H1 (cell line): ENCODE measurements around the gene BLTP1. TPM values are rescaled to one million over a fixed set of nuclear protein-coding genes. Genes with fewer than 3 reads are reported as not detected.

Experiments
- CTCF ChIA-PET: fragments of 300-600 bp; sonication (Branson Sonifier 250); formaldehyde crosslinking; loops from one replicate; lab custom pipeline; 2021; ENCODE audit not compliant: partially characterized antibody; lab: Charles Lee
- POLR2A ChIA-PET: fragments of 300-600 bp; sonication (Branson Sonifier 250); formaldehyde crosslinking; loops from one replicate; lab custom pipeline; 2021; ENCODE audit warnings: inconsistent platforms; ENCODE audit not compliant: partially characterized antibody; lab: Charles Lee
- DNase-seq, 2 experiments: peaks; one replicate each; pipeline versions ENCODE4 v3.0.0 to v3.0.0-alpha.2; 2010 to 2022; ENCODE audit warnings: low spot score in 2 of 2, low read depth in 1 of 2, mixed read lengths in 1 of 2
- FAIRE-seq: peaks from 2 replicates; lab custom pipeline; 2011; peaks lifted over from hg19 to GRCh38; lab: Jason Lieb, UNC
- H2AFZ ChIP-seq: 2 replicates; pipeline ENCODE4 v1.8.1; 2012; ENCODE audit warnings: low read length, inconsistent platforms
- H2AK5ac ChIP-seq: 2 replicates; pipeline ENCODE4 v1.6.1; 2013; ENCODE audit warnings: low read depth, low read length
- H2BK120ac ChIP-seq: replicated peaks from 2 replicates; pipeline ENCODE3; 2013; ENCODE audit warnings: low read depth, low read length, inconsistent platforms
- H2BK12ac ChIP-seq: 2 replicates; pipeline ENCODE4 v1.6.1; 2013; ENCODE audit warnings: low read depth, low read length
- H2BK15ac ChIP-seq: 2 replicates; pipeline ENCODE4 v1.6.1; 2013; ENCODE audit warnings: low read length
- H2BK20ac ChIP-seq: 2 replicates; pipeline ENCODE4 v1.6.1; 2013; ENCODE audit warnings: low read length
- H2BK5ac ChIP-seq: 2 replicates; pipeline ENCODE4 v1.6.1; 2013; ENCODE audit warnings: low read depth, low read length
- H3K14ac ChIP-seq: 2 replicates; pipeline ENCODE4 v1.6.1; 2013; ENCODE audit warnings: inconsistent platforms; ENCODE audit not compliant: insufficient read length
- H3K18ac ChIP-seq: 2 replicates; pipeline ENCODE4 v1.6.1; 2013; ENCODE audit warnings: low read length; ENCODE audit errors: extremely low read depth
- H3K23ac ChIP-seq: 2 replicates; pipeline ENCODE4 v1.6.1; 2013; ENCODE audit warnings: inconsistent platforms; ENCODE audit not compliant: insufficient read length
- H3K23me2 ChIP-seq: 2 replicates; pipeline ENCODE4 v1.6.1; 2013; ENCODE audit warnings: low read depth, low read length
- H3K27ac ChIP-seq: 2 replicates; pipeline ENCODE4 v1.6.1; 2011; ENCODE audit warnings: low read depth, low read length, inconsistent platforms
- H3K27me3 ChIP-seq, 4 experiments: replicated peaks in 1 of 4; 1 replicate in 1 of 4; 2 replicates in 3 of 4; pipeline versions ENCODE4 v1.6.1 to v1.8.1; 2011 to 2013; ENCODE audit warnings: low read length in 3 of 4, mild to moderate bottlenecking in 3 of 4, inconsistent platforms in 2 of 4, mixed read lengths in 2 of 4, moderate library complexity in 1 of 4; ENCODE audit not compliant: control insufficient read depth in 3 of 4, insufficient read depth in 3 of 4; ENCODE audit errors: extremely low read depth in 1 of 4
- H3K36me3 ChIP-seq, 4 experiments: 2 replicates each; pipeline versions ENCODE4 v1.6.1 to v1.8.1; 2011 to 2013; ENCODE audit warnings: mild to moderate bottlenecking in 4 of 4, low read length in 3 of 4, moderate library complexity in 2 of 4, control low read depth in 1 of 4, inconsistent platforms in 1 of 4; ENCODE audit not compliant: insufficient read depth in 4 of 4, control insufficient read depth in 2 of 4
- H3K4ac ChIP-seq: replicated peaks from 2 replicates; pipeline ENCODE3; 2013; ENCODE audit warnings: low read length, low read depth, mixed read lengths, inconsistent platforms; ENCODE audit not compliant: insufficient read length
- H3K4me1 ChIP-seq, 4 experiments: replicated peaks in 1 of 4; 1 replicate in 1 of 4; 2 replicates in 3 of 4; pipeline versions ENCODE4 v1.6.1 to v1.8.1; 2011 to 2013; ENCODE audit warnings: low read length in 3 of 4, inconsistent platforms in 2 of 4, mixed read lengths in 1 of 4; ENCODE audit not compliant: insufficient read depth in 4 of 4, control insufficient read depth in 3 of 4
- H3K4me2 ChIP-seq, 2 experiments: 2 replicates each; pipeline versions ENCODE4 v1.6.1 to v1.8.1; 2011 to 2013; ENCODE audit warnings: low read depth in 2 of 2, low read length in 2 of 2, control low read depth in 1 of 2, inconsistent platforms in 1 of 2, mild to moderate bottlenecking in 1 of 2; ENCODE audit not compliant: insufficient read depth in 1 of 2
- H3K4me3 ChIP-seq, 4 experiments: fragments of 200-600, 300-600 bp in 1 of 4; sonication (generic), shearing (Covaris generic), sonication (Bioruptor Twin) in 1 of 4; 2 replicates each; pipeline versions ENCODE4 v1.5.1 to v1.8.1; 2011 to 2016; ENCODE audit warnings: low read length in 4 of 4, low read depth in 3 of 4, control low read depth in 2 of 4, inconsistent platforms in 2 of 4, mild to moderate bottlenecking in 2 of 4, mixed read lengths in 1 of 4, moderate library complexity in 1 of 4; ENCODE audit not compliant: insufficient read depth in 2 of 4; ENCODE audit errors: extremely low read depth in 1 of 4
- H3K56ac ChIP-seq: replicated peaks from 2 replicates; pipeline ENCODE3; 2013; ENCODE audit warnings: low read depth, mild to moderate bottlenecking, mixed read lengths, low read length, inconsistent platforms; ENCODE audit not compliant: insufficient read length
- H3K79me1 ChIP-seq: 2 replicates; pipeline ENCODE4 v1.6.1; 2013; ENCODE audit warnings: low read depth, low read length, control low read depth
- H3K79me2 ChIP-seq, 2 experiments: 2 replicates each; pipeline versions ENCODE4 v1.6.1 to v1.8.1; 2012 to 2013; ENCODE audit warnings: low read length in 2 of 2, mild to moderate bottlenecking in 2 of 2, inconsistent platforms in 1 of 2; ENCODE audit not compliant: insufficient read depth in 2 of 2, control insufficient read depth in 1 of 2
- H3K9ac ChIP-seq, 4 experiments: replicated peaks in 1 of 4; 1 replicate in 1 of 4; 2 replicates in 3 of 4; pipeline versions ENCODE4 v1.6.1 to v1.8.1; 2011 to 2013; ENCODE audit warnings: low read depth in 3 of 4, low read length in 3 of 4, control low read depth in 2 of 4, mild to moderate bottlenecking in 2 of 4, moderate library complexity in 2 of 4, inconsistent platforms in 1 of 4; ENCODE audit errors: extremely low read depth in 1 of 4
- H3K9me3 ChIP-seq, 2 experiments: 2 replicates each; pipeline versions ENCODE4 v1.6.1 to v1.8.1; 2012 to 2013; ENCODE audit warnings: mild to moderate bottlenecking in 2 of 2, moderate library complexity in 2 of 2, control low read depth in 1 of 2, inconsistent platforms in 1 of 2, low read depth in 1 of 2, low read length in 1 of 2, mixed read lengths in 1 of 2; ENCODE audit not compliant: insufficient read depth in 2 of 2
- H4K20me1 ChIP-seq, 2 experiments: replicated peaks in 1 of 2; 2 replicates each; pipeline versions ENCODE3 to v1.8.1; 2011 to 2013; ENCODE audit warnings: inconsistent platforms in 2 of 2, low read length in 2 of 2, mild to moderate bottlenecking in 1 of 2; ENCODE audit not compliant: insufficient read depth in 2 of 2, control insufficient read depth in 1 of 2
- H4K5ac ChIP-seq: 2 replicates; pipeline ENCODE4 v1.6.1; 2013; ENCODE audit warnings: low read length, low read depth, mixed read lengths, inconsistent platforms; ENCODE audit not compliant: insufficient read length
- H4K8ac ChIP-seq: 2 replicates; pipeline ENCODE4 v1.8.0; 2013; ENCODE audit warnings: mild to moderate bottlenecking, moderate library complexity, low read length, inconsistent platforms; ENCODE audit not compliant: insufficient read depth; ENCODE audit errors: extremely low read depth
- H4K91ac ChIP-seq: replicated peaks from 2 replicates; pipeline ENCODE3; 2013; ENCODE audit warnings: low read length, mixed read lengths, inconsistent platforms; ENCODE audit not compliant: insufficient read length
- BCL11A ChIP-seq, 2 experiments: IDR thresholded peaks; one replicate each; pipeline ENCODE4 v1.6.1; 2011; ENCODE audit warnings: low read depth in 2 of 2, low read length in 2 of 2, mild to moderate bottlenecking in 2 of 2
- CBX5 ChIP-seq: fragments of 300-800, 300-1000 bp; sonication (generic); IDR thresholded peaks from 2 replicates; pipeline ENCODE4 v1.7.1; 2016; ENCODE audit warnings: antibody characterized with exemption, low read length, low read depth
- CBX8 ChIP-seq: fragments of 300-800, 300-1000 bp; sonication (generic); IDR thresholded peaks from 2 replicates; pipeline ENCODE4 v1.7.1; 2016; ENCODE audit warnings: low read depth, low read length, borderline replicate concordance
- CHD2 ChIP-seq: IDR thresholded peaks from 2 replicates; pipeline ENCODE4 v1.6.1; 2012; ENCODE audit warnings: low read length, improper control_type of control experiment
- EZH2 ChIP-seq: fragments of 200-600 bp; sonication (generic); IDR thresholded peaks from 2 replicates; pipeline ENCODE4 v1.7.1; 2012; ENCODE audit warnings: low read depth, mild to moderate bottlenecking, moderate library complexity, low read length, inconsistent platforms; ENCODE audit not compliant: severe bottlenecking
- HDAC6 ChIP-seq: IDR thresholded peaks from one replicate; pipeline ENCODE4 v1.7.1; 2012; ENCODE audit warnings: low read depth, mild to moderate bottlenecking, inconsistent platforms, low read length, moderate library complexity
- JUND ChIP-seq: IDR thresholded peaks from 2 replicates; pipeline ENCODE4 v1.6.1; 2011; ENCODE audit warnings: mild to moderate bottlenecking, improper control_type of control experiment, low read length
- KDM1A ChIP-seq: fragments of 200-600, 300-600 bp; sonication (generic); IDR thresholded peaks from 2 replicates; pipeline ENCODE4 v1.7.1; 2016; ENCODE audit warnings: mild to moderate bottlenecking, low read length, borderline replicate concordance
- KDM4A ChIP-seq: IDR thresholded peaks from one replicate; pipeline ENCODE4 v1.7.1; 2012; ENCODE audit warnings: low read depth, mild to moderate bottlenecking, moderate library complexity, low read length, inconsistent platforms; ENCODE audit not compliant: severe bottlenecking
- NANOG ChIP-seq: IDR thresholded peaks from 2 replicates; pipeline ENCODE4 v1.6.1; 2011; ENCODE audit warnings: low read length, low read depth, mild to moderate bottlenecking, inconsistent platforms; ENCODE audit not compliant: insufficient read depth, poor library complexity, severe bottlenecking
- POLR2A ChIP-seq, 2 experiments: IDR thresholded peaks; 1 replicate in 1 of 2; 2 replicates in 1 of 2; pipeline ENCODE4 v1.6.1; 2011; ENCODE audit warnings: low read depth in 2 of 2, low read length in 2 of 2, mild to moderate bottlenecking in 2 of 2; ENCODE audit errors: control extremely low read depth in 1 of 2
- POLR2AphosphoS5 ChIP-seq: IDR thresholded peaks from 2 replicates; pipeline ENCODE4 v1.6.1; 2011; ENCODE audit warnings: low read depth, low read length
- POU5F1 ChIP-seq: IDR thresholded peaks from 2 replicates; pipeline ENCODE4 v1.6.1; 2011; ENCODE audit warnings: low read depth, mild to moderate bottlenecking, low read length, moderate library complexity
- RAD21 ChIP-seq, 2 experiments: IDR thresholded peaks in 1 of 2; conservative IDR thresholded peaks in 1 of 2; 2 replicates each; pipeline ENCODE4 v1.6.1; 2011; ENCODE audit warnings: low read depth in 2 of 2, low read length in 2 of 2, improper control_type of control experiment in 1 of 2, inconsistent platforms in 1 of 2, mild to moderate bottlenecking in 1 of 2, moderate library complexity in 1 of 2
- SRF ChIP-seq: IDR thresholded peaks from 2 replicates; pipeline ENCODE4 v1.6.1; 2011; ENCODE audit warnings: mild to moderate bottlenecking, low read depth, low read length, moderate library complexity
- TEAD4 ChIP-seq: IDR thresholded peaks from 2 replicates; pipeline ENCODE4 v1.6.1; 2012; ENCODE audit warnings: low read depth, low read length, inconsistent platforms, mixed read lengths
- WGBS, 2 experiments: shearing (Covaris generic) in 1 of 2; methylation state at CpG; one replicate each; pipeline versions ENCODE4 v1.1.6 to v1.1.7; 2013 to 2015; ENCODE audit warnings: low lambda C conversion rate in 2 of 2, mixed read lengths in 2 of 2, inconsistent platforms in 1 of 2, low coverage in 1 of 2, missing lambda C conversion rate in 1 of 2; ENCODE audit not compliant: insufficient replicate concordance in 2 of 2, insufficient coverage in 1 of 2, insufficient read length in 1 of 2; ENCODE audit errors: extremely low coverage in 1 of 2, missing lambda C conversion rate in 1 of 2; 5-methylcytosine and 5-hydroxymethylcytosine counted together
- polyA plus RNA-seq, 7 experiments: library from polyadenylated mRNA; depleted of rRNA in 3 of 7; stranded (reverse) in 5 of 7; unstranded in 2 of 7; fragments of >200 nt in 5 of 7; fragments of 200-250 nt in 2 of 7; gene quantifications; 1 replicate in 5 of 7; 2 replicates in 1 of 7; 4 replicates in 1 of 7; pipeline versions ENCODE4 v1.2.1 to v1.2.3, GENCODE V29; 2011 to 2013; ENCODE audit warnings: missing spikeins in 2 of 7, mixed read lengths in 2 of 7
- total RNA-seq: library from RNA; stranded (reverse); fragmentation: NEBNext Ultra II Directional; extraction: Animal tissue kit (Norgen Biotek cat#: 25700); gene quantifications from 2 replicates; pipeline ENCODE4 v1.2.1, GENCODE V29; 2021

Gene BLTP1
- total and polyA plus RNA-seq, 2 of the 8 experiments (the other 6 are each of a cell fraction or from before 2014, with no cell fraction given), result 14.0 to 27.9 TPM

DNA sequence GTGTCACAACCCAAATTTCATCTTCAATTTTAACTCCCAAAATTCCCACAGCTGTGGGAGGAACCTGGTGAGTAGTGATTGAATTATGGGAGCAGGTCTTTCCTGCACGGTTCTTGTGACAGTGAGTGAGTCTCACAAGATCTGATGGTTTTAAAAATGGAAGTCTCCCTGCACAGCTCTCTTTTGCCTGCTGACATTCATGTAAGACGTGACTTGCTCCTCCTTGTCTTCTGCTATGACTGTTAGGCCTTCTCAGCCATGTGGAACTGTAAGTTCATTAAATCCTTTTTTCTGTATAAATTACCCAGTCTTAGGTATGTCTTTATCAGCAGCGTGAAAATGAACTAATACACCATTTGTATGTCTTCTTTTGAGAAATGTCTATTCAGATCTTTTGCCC lies 13.0 kb upstream of the BLTP1 start:
- Histone ChIP-seq H4K5ac (no peak overlapping the region), H3K9ac (no peak overlapping the region), H2AK5ac (no peak overlapping the region), H3K27ac (no peak overlapping the region), H2AFZ (no peak overlapping the region), H3K4me3 (no peak overlapping the region), H4K8ac (no peak overlapping the region), H3K56ac (no peak overlapping the region), H2BK20ac (no peak overlapping the region), H3K79me2 (no peaks in the 10 kb centered on the region), H2BK12ac (no peak overlapping the region), H3K27me3 (no peaks in the 10 kb centered on the region), H3K36me3 (no peaks in the 10 kb centered on the region), H4K20me1 (no peaks in the 10 kb centered on the region), H2BK5ac (no peak overlapping the region), H3K9me3 (no peaks in the 10 kb centered on the region), H3K23me2 (no peaks in the 10 kb centered on the region), H2BK15ac (no peak overlapping the region), H3K4ac (no peak overlapping the region), H3K14ac (no peak overlapping the region), H3K18ac (no peak overlapping the region), H3K4me2 (no peak overlapping the region), H4K91ac (no peak overlapping the region), H3K4me1 (no peaks in the 10 kb centered on the region), H2BK120ac (no peak overlapping the region), H3K79me1 (no peaks in the 10 kb centered on the region), H3K23ac (no peak overlapping the region)
- WGBS, 2 experiments, result 82% methylated on average over 3 of the region's 3 CpGs; no CpG with 5 or more reads in 1 of the 2 experiments
- ChIA-PET POLR2A (no interaction called here), CTCF (no interaction called here)
- FAIRE-seq, result no peak
- no peak for DNase-seq
- TF ChIP-seq CHD2 (no peak), POLR2A (IDR thresholded peaks at IDR 0.05; ENCODE audit: control extremely low read depth in 1 of 2, low read depth in 2 of 2, low read length in 2 of 2) (no peak), POLR2AphosphoS5 (no peak), RAD21 (IDR thresholded peaks at IDR 0.05 in 1 of 2, conservative IDR thresholded peaks at IDR 0.05 in 1 of 2; ENCODE audit: low read depth in 2 of 2, low read length in 2 of 2) (no peak), TEAD4 (no peak), KDM4A (no peak), BCL11A (IDR thresholded peaks at IDR 0.05; ENCODE audit: low read depth in 2 of 2, low read length in 2 of 2) (no peak), EZH2 (no peak), NANOG (no peak), KDM1A (no peak), JUND (no peak), POU5F1 (no peak), HDAC6 (no peak), CBX5 (no peak), CBX8 (no peak), SRF (no peak)
